ENCODE results near the gene TCEAL9.
"Not testable (repeated sequence)": the region's sequence is repeated elsewhere in the genome, so short reads cannot be mapped to it uniquely, and the experiment has no call there.

Gene TCEAL9

GRCh38 chrX:103356858-103357257, 552 bp downstream of the TCEAL9 start:
- Mint-ChIP-seq H3K9me3 (peaks cover 3% of the 10 kb centered on the region), H3K27me3 (ENCODE audit: low read depth) (no peaks in the 10 kb centered on the region), H3K4me1 (peaks cover 16% of the 10 kb centered on the region), H3K27ac (peak overlapping the region; percentile 96 to 99 (median 98)), H3K36me3 (ENCODE audit: low read depth) (peaks cover 27% of the 10 kb centered on the region), H3K4me3 (peak overlapping the region; percentile 98 to 99 (median 99))
- TF ChIP-seq CTCF (IDR thresholded peaks at IDR 0.05; ENCODE audit: unreplicated experiment in 3 of 3): no peak

- Mint-ChIP-seq H3K27me3 (ENCODE audit: low read depth) (no peaks in the 10 kb centered on the region), H3K36me3 (ENCODE audit: low read depth) (peaks cover 27% of the 10 kb centered on the region), H3K9me3 (peaks cover 3% of the 10 kb centered on the region), H3K4me1 (peaks cover 17% of the 10 kb centered on the region), H3K4me3 (peak overlapping the region; percentile 98 to 99 (median 99)), H3K27ac (peak overlapping the region; percentile 96 to 99 (median 98))
- TF ChIP-seq CTCF (IDR thresholded peaks at IDR 0.05; ENCODE audit: unreplicated experiment in 3 of 3): no peak
Measured at GRCh38 chrX:103357871-103358270, 1.6 kb downstream of the TCEAL9 start.

- H3K9me3 Mint-ChIP-seq; H3K27me3 Mint-ChIP-seq (ENCODE audit: low read depth): not testable (repeated sequence)
- peak overlapping the region; percentile 10 to 81 (median 50) for H3K4me3 Mint-ChIP-seq
- H3K27ac Mint-ChIP-seq: peak overlapping the region in 1 of 3 experiments; percentile 34
- peaks cover 17% of the 10 kb centered on the region for H3K4me1 Mint-ChIP-seq
- H3K36me3 Mint-ChIP-seq (ENCODE audit: low read depth): peaks cover 27% of the 10 kb centered on the region
Measured at GRCh38 chrX:103359605-103360004, 3.3 kb downstream of the TCEAL9 start.

GRCh38 chrX:103360092-103360491, 3.8 kb downstream of the TCEAL9 start:
- Mint-ChIP-seq H3K36me3 (ENCODE audit: low read depth) (peaks cover 27% of the 10 kb centered on the region), H3K27me3 (ENCODE audit: low read depth) (no peaks in the 10 kb centered on the region), H3K4me3 (peak overlapping the region in 2 of 3 experiments; percentile 13 to 32), H3K27ac (peak overlapping the region in 2 of 3 experiments; percentile 8 to 22), H3K4me1 (peaks cover 17% of the 10 kb centered on the region), H3K9me3 (no peaks in the 10 kb centered on the region)
- no peak for TF ChIP-seq CTCF (IDR thresholded peaks at IDR 0.05; ENCODE audit: unreplicated experiment in 3 of 3)

GRCh38 chrX:103360916-103361315, 4.6 kb downstream of the TCEAL9 start:
- peak overlapping the region in 1 of 3 experiments; percentile 22 for H3K27ac Mint-ChIP-seq
- no peaks in the 10 kb centered on the region for H3K27me3 Mint-ChIP-seq (ENCODE audit: low read depth)
- no peak overlapping the region for H3K4me3 Mint-ChIP-seq
- TF ChIP-seq CTCF (IDR thresholded peaks at IDR 0.05; ENCODE audit: unreplicated experiment in 3 of 3): no peak
- peaks cover 17% of the 10 kb centered on the region for H3K4me1 Mint-ChIP-seq
- peaks cover 1% of the 10 kb centered on the region for H3K9me3 Mint-ChIP-seq
- peaks cover 27% of the 10 kb centered on the region for H3K36me3 Mint-ChIP-seq (ENCODE audit: low read depth)

GRCh38 chrX:103361798-103362197, 5.5 kb downstream of the TCEAL9 start:
- H3K36me3 Mint-ChIP-seq (ENCODE audit: low read depth): peaks cover 22% of the 10 kb centered on the region
- TF ChIP-seq CTCF (IDR thresholded peaks at IDR 0.05; ENCODE audit: unreplicated experiment in 3 of 3): no peak
- peaks cover 8% of the 10 kb centered on the region for H3K9me3 Mint-ChIP-seq
- peak overlapping the region in 1 of 3 experiments; percentile 32 for H3K27ac Mint-ChIP-seq
- no peak overlapping the region for H3K4me3 Mint-ChIP-seq
- peaks cover 17% of the 10 kb centered on the region for H3K4me1 Mint-ChIP-seq
- no peaks in the 10 kb centered on the region for H3K27me3 Mint-ChIP-seq (ENCODE audit: low read depth)
